HEK293 (cell line): ENCODE results near the gene EVA1C.
A peak's percentile ranks its signal among the peaks of the same experiment; 100 is the strongest.

ENCODE experiments used
- CTCF ChIA-PET: fragments of 350-600 bp; formaldehyde crosslinking; extraction: SDS; loops from one replicate; lab custom pipeline; 2021; ENCODE audit warnings: antibody characterized with exemption; lab: Yijun Ruan, JAX
- POLR2A ChIA-PET: fragments of 300-600 bp; formaldehyde crosslinking; extraction: SDS; loops from one replicate; lab custom pipeline; 2020; ENCODE audit warnings: antibody characterized with exemption, inconsistent platforms; lab: Yijun Ruan, JAX
- H3K27ac ChIP-seq: fragments of 200-500 bp; sonication (Bioruptor generic); 2 replicates; pipeline ENCODE4 v1.5.1; 2014; ENCODE audit warnings: low read depth, low read length, control low read depth, inconsistent platforms; ENCODE audit errors: extremely low read depth
- H3K36me3 ChIP-seq, 2 experiments: fragments of 200-500 bp in 1 of 2; sonication (Bioruptor generic) in 1 of 2; 1 replicate in 1 of 2; 2 replicates in 1 of 2; pipeline ENCODE4 v1.5.1; 2014 to 2017; ENCODE audit warnings: inconsistent platforms in 2 of 2, low read length in 2 of 2; ENCODE audit not compliant: control insufficient read depth in 2 of 2, insufficient read depth in 1 of 2
- H3K4me1 ChIP-seq: fragments of 200-500 bp; sonication (Bioruptor generic); 2 replicates; pipeline ENCODE4 v1.5.1; 2014; ENCODE audit warnings: mild to moderate bottlenecking, low read length, inconsistent platforms; ENCODE audit not compliant: control insufficient read depth, insufficient read depth
- H3K4me3 ChIP-seq: 2 replicates; pipeline ENCODE4 v1.5.1; 2011; ENCODE audit warnings: low read depth, mild to moderate bottlenecking, control low read depth, low read length, moderate library complexity
- H3K9me3 ChIP-seq: fragments of 200-500 bp; sonication (Bioruptor generic); 2 replicates; pipeline ENCODE4 v1.5.1; 2014; ENCODE audit warnings: low read depth, low read length, inconsistent platforms; ENCODE audit not compliant: control insufficient read depth, insufficient read depth
- AEBP2 ChIP-seq: fragments of 450-650 bp; formaldehyde crosslinking; IDR thresholded peaks from 2 replicates; pipeline ENCODE4 v1.5.1; 2016; ENCODE audit warnings: missing biosample characterization, missing genetic modification characterization, borderline replicate concordance
- KLF7 ChIP-seq: fragments of 450-650 bp; formaldehyde crosslinking; IDR thresholded peaks from 2 replicates; pipeline ENCODE4 v1.5.1; 2016; ENCODE audit warnings: missing biosample characterization, missing genetic modification characterization, borderline replicate concordance
- KLF9 ChIP-seq: fragments of 450-650 bp; formaldehyde crosslinking; IDR thresholded peaks from 2 replicates; pipeline ENCODE4 v1.5.1; 2016; ENCODE audit warnings: missing biosample characterization, missing genetic modification characterization, low read depth
- MEIS1 ChIP-seq: sonication (generic); formaldehyde crosslinking; IDR thresholded peaks from 2 replicates; pipeline ENCODE4 v1.8.1; 2022; ENCODE audit warnings: missing genetic modification reagents, mild to moderate bottlenecking, borderline replicate concordance
- PRDM10 ChIP-seq: fragments of 450-650 bp; formaldehyde crosslinking; IDR thresholded peaks from 2 replicates; pipeline ENCODE4 v1.5.1; 2016; ENCODE audit warnings: missing biosample characterization, missing genetic modification characterization
- SP3 ChIP-seq: fragments of 450-650 bp; formaldehyde crosslinking; IDR thresholded peaks from 2 replicates; pipeline ENCODE4 v1.5.1; 2016; ENCODE audit warnings: missing biosample characterization, missing genetic modification characterization
- WT1 ChIP-seq: fragments of 450-650 bp; formaldehyde crosslinking; IDR thresholded peaks from 2 replicates; pipeline ENCODE4 v1.5.1; 2016; ENCODE audit warnings: missing biosample characterization, missing genetic modification characterization
- ZBTB17 ChIP-seq: fragments of 450-650 bp; formaldehyde crosslinking; IDR thresholded peaks from 2 replicates; pipeline ENCODE4 v1.5.1; 2016; ENCODE audit warnings: missing biosample characterization, missing genetic modification characterization
- ZNF266 ChIP-seq: fragments of 450-650 bp; formaldehyde crosslinking; IDR thresholded peaks from 2 replicates; pipeline ENCODE4 v1.5.1; 2016; ENCODE audit warnings: missing biosample characterization, missing genetic modification characterization, low read depth
- ZNF280D ChIP-seq: fragments of 450-650 bp; formaldehyde crosslinking; IDR thresholded peaks from 2 replicates; pipeline ENCODE4 v1.5.1; 2016; ENCODE audit warnings: missing biosample characterization, missing genetic modification characterization
- ZNF302 ChIP-seq: fragments of 450-650 bp; formaldehyde crosslinking; IDR thresholded peaks from 2 replicates; pipeline ENCODE4 v1.5.1; 2016; ENCODE audit warnings: missing biosample characterization, missing genetic modification characterization, low read depth
- ZNF426 ChIP-seq: fragments of 450-650 bp; formaldehyde crosslinking; IDR thresholded peaks from 2 replicates; pipeline ENCODE4 v1.5.1; 2017; ENCODE audit warnings: missing biosample characterization, missing genetic modification characterization, mild to moderate bottlenecking, inconsistent platforms, moderate library complexity
- ZNF530 ChIP-seq: fragments of 450-650 bp; formaldehyde crosslinking; IDR thresholded peaks from 2 replicates; pipeline ENCODE4 v1.5.1; 2016; ENCODE audit warnings: low read depth, missing biosample characterization, missing genetic modification characterization
- ZNF629 ChIP-seq: fragments of 450-650 bp; formaldehyde crosslinking; IDR thresholded peaks from 2 replicates; pipeline ENCODE4 v1.5.1; 2017; ENCODE audit warnings: missing biosample characterization, missing genetic modification characterization
- ZSCAN30 ChIP-seq: fragments of 450-650 bp; IDR thresholded peaks from 2 replicates; pipeline ENCODE4 v1.5.1; 2018; ENCODE audit warnings: missing biosample characterization, mild to moderate bottlenecking, missing genetic modification characterization, moderate library complexity

Gene EVA1C

GRCh38 chr21:32386195-32386870 lies 26.2 kb upstream of the EVA1C start:
- peaks cover 15 to 72% of the 10 kb centered on the region in 2 experiments for H3K36me3 ChIP-seq

GRCh38 chr21:32387151-32387550 lies 25.4 kb upstream of the EVA1C start:
- CTCF ChIA-PET: interaction anchor here (1.0 to 1.4 kb wide), 3 partner anchors 12 to 17 kb away, joined by 3 to 6 read pairs (median 4); no protein-coding TSS in a partner anchor
- H3K36me3 ChIP-seq: peaks cover 15 to 65% of the 10 kb centered on the region in 2 experiments
- TF ChIP-seq SP3 (tag by site-specific recombination) (no peak), WT1 (tag by site-specific recombination) (no peak), ZSCAN30 (tag by site-specific recombination) (no peak)
- TF ChIP-seq, all 188 proteins: peak for 0
- H3K4me3 ChIP-seq: no peak overlapping the region
- H3K9me3 ChIP-seq: no peaks in the 10 kb centered on the region
- peaks cover 8% of the 10 kb centered on the region for H3K4me1 ChIP-seq
- no peak overlapping the region for H3K27ac ChIP-seq
- POLR2A ChIA-PET: no interaction called here

More at GRCh38 chr21:32386195-32386870, 26.2 kb upstream of the EVA1C start:
- CTCF ChIA-PET: interaction anchor here (1.3 to 1.5 kb wide), 3 partner anchors 14 to 214 kb away, joined by 4 to 11 read pairs (median 6); no protein-coding TSS in a partner anchor
- no peak for TF ChIP-seq ZNF302 (tag by site-specific recombination)
- TF ChIP-seq PRDM10 (tag by site-specific recombination): peak; percentile 57; the same call in 1 of the 2 replicates
- TF ChIP-seq ZBTB17: 0 out of 2 replicates have a peak, but pooled peaks have one; percentile 10
- POLR2A ChIA-PET: no interaction called here
- Histone ChIP-seq H3K4me1 (peaks cover 4% of the 10 kb centered on the region; the same call in 1 of the 2 replicates), H3K9me3 (no peaks in the 10 kb centered on the region), H3K4me3 (no peak overlapping the region), H3K27ac (no peak overlapping the region)

- ChIA-PET CTCF (interaction anchor here (1.0 kb wide), 2 partner anchors 13 to 213 kb away, joined by 3 to 5 read pairs; no protein-coding TSS in a partner anchor), POLR2A (interaction anchor here (0.5 kb wide), 1 partner anchor 383 kb away, joined by 3 read pairs; the partner anchor contains the start of gene PAXBP1)
- peaks cover 10 to 54% of the 10 kb centered on the region in 2 experiments for H3K36me3 ChIP-seq
- peaks cover 8% of the 10 kb centered on the region for H3K4me1 ChIP-seq
- no peaks in the 10 kb centered on the region for H3K9me3 ChIP-seq
- no peak overlapping the region for H3K4me3 ChIP-seq
- H3K27ac ChIP-seq: no peak overlapping the region
- no peak for TF ChIP-seq ZNF426 (tag by site-specific recombination)
- TF ChIP-seq PRDM10 (tag by site-specific recombination): no peak
- TF ChIP-seq ZNF280D (tag by site-specific recombination): no peak
- TF ChIP-seq AEBP2 (tag by site-specific recombination): no peak
- TF ChIP-seq ZNF266: no peak
- TF ChIP-seq KLF7 (tag by site-specific recombination): no peak
- no peak for TF ChIP-seq MEIS1 (CRISPR knock-in tag)
- no peak for TF ChIP-seq ZNF629 (tag by site-specific recombination)
- TF ChIP-seq ZNF530 (tag by site-specific recombination): no peak
- no peak for TF ChIP-seq KLF9 (tag by site-specific recombination)
Observed at GRCh38 chr21:32388306-32388705, 24.2 kb upstream of the EVA1C start.
